ELR (cell line): ENCODE results near the gene MAPK8.

Source experiments
- DNase-seq: peaks from one replicate; pipeline ENCODE4 v3.0.0-alpha.2; 2015; ENCODE audit warnings: low read depth

MAPK8 gene

DNA sequence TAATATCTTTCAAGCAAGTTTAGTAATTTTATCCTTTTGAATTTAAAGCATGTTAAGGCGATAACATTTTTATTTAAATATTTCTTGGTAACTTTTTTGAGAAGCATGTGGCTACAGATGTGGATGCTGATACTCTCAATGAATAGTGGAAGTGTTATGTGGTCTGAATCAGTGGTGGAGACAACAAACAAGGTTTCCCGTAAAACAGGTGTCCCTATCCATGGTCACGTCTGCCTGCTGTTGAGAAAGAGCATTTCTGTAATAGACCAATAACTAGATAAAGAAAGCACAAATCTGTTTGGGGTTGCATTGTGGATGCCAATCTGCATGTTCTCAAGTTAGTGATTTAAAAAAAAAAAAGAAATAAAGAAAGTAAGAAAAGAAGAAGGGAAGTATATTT lies 13.9 kb upstream of the MAPK8 start:
- DNase-seq: no peak

DNA sequence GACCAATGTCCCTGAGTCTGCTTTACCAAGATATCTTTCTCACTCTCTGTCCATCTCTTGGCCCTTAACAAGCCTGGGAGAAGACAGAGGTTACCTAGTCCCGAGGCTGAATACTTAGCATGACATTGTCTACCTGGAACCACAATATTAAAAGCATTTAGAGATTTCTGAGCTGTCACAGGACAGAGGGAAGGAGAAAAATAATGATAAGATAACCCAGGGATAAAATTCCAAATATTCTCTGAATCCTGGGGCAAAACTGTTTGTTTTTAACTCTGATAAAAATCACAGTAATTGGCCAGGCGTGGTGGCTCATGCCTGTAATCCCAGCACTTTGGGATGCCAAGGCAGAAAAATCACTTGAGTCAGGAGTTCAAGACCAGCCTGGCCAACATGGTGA lies 12.0 kb upstream of the MAPK8 start:
- DNase-seq: no peak

DNA sequence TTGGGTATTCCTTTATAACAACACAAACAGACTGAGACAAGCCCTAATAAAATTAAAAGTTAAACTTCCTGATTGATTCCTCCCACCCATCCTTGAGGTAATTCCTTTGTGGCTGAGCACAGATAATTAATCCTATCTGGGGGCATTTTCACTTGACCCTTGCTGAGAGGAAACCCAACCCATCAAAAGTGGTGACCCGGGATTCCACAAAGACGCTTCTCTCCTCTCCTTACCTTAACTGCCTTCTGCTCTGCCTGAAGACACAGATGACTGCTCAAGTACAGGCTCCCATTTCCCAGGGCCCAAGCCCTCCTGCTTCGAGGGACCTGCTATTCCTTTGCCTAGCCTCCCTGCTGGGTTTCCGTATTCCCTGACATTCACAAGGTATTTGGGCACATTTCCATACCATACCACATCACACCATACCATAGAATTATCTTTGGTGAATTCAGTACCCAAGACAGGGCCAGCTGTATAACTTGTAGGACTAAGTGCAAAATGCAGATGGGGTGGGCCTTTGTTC lies 9.8 kb upstream of the MAPK8 start:
- DNase-seq: no peak

DNA sequence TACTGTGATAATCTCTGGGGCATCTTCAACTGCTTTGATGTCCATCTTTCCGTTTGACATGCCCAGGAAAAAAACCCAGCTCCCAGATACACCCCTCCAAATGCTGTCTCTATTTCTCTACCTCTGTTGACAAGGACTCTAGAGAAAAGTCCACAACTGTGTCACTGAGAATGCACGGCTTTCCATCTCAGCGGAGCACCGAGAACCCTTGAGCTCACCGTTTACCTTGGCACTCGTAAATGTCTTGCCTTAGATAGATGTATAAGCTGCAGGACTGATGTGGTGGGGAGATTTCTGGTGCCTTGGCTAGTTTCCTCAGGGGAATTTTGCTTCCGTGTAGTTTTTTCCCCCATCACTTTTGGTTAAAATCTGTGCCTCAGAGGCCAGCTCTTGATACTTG lies 7.4 kb upstream of the MAPK8 start:
- DNase-seq: no peak

DNA sequence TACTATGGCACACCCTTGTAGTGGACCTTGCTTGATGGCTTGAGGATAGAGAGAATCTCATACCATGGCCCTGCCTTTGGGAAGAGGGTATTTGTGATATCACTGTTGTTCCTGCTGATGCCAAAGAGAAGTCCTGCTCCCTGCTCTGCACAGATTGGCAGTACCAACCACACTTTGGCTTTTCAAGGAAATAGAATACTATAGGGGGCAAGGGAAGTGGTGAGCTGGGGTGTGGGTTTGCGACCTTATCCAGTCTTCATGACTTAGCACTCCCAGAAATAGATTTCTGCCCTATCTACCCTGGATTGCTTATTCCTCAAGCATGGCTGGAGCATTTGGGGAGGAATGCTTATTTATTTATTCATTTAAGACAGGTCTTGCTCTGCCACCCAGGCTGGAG lies 6.8 kb upstream of the MAPK8 start:
- no peak for DNase-seq

DNA sequence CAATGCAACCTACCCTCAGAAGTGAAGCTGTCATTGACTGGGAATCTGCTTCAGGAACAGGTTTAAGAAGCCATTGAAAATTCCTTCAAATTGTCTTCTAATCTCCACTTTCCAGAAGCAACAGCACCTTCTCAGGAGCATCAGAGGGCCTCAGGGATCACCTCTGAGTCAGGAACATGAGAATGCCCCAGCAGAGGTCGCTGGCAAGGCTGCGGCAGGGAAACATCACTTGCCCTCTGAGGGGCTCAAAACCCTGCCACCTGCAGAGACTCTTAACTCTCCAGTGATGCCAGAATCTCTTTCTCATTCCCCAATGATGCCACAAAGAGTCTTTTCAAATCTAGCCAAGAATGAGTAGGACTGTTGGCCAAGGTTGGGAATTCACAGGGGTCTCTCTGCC lies 5.9 kb upstream of the MAPK8 start:
- no peak for DNase-seq

DNA sequence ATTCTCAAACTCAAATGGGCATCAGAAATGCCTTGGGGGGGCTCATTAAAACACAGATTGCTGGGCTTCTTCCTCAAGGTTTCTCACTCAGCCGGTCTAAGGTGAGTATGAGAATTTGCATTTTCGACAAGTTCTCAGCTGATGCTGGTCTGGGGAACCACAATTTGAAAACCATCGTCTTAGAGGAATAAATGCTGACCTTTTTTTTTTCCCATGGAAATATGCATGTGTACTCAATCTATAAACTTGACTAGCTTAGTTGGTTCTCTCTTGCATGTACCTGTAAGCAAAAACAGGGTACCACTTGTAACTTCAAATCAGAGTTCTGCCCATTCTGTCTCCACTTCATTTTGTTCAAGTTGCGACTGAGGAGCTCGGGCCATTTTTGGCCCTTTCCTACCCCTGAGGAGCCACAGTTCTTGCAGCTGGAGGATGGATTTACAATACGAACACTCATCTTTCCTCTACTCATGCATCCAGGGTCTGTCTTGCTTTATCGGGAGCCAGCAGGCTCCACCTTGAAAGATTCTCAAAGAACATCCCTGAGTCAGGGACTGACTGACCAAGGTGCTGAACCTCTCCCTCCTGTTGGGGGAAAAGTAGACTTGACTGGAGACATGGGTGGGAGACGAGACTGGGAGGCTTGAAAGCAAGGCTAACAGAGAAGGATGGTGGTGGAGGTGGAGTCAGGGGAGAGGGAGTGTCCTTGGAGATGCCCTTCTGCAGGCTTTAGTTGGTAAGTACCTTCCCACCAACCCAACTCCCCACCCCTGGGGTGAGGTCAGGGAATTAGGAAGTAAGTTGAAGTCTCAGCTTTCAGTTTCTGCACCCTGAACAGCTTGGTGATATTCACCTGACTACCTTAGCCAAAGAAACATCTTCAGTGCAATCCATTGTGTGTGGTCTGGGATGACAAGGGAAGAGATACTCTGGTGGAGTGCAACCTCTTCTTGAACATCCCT lies 3.7 kb upstream of the MAPK8 start:
- DNase-seq: no peak

DNA sequence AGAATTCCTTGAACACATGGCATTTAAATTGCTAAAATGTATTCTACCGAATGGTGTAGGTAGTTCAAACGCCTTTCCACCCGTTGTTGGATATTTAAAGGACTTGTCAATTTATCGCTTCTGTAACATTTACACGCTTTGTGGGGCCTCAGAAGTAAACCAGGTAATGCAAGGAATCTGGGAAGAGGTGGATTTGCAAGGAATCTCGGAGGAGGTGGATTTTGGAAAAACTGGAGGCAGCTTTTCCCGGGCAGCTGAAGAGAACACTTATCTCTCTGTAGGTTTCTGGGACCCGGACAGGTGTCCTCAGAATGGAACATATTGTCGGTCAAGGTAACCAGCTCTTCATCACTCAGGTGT lies 592 bp upstream of the MAPK8 start:
- DNase-seq: no peak

DNA sequence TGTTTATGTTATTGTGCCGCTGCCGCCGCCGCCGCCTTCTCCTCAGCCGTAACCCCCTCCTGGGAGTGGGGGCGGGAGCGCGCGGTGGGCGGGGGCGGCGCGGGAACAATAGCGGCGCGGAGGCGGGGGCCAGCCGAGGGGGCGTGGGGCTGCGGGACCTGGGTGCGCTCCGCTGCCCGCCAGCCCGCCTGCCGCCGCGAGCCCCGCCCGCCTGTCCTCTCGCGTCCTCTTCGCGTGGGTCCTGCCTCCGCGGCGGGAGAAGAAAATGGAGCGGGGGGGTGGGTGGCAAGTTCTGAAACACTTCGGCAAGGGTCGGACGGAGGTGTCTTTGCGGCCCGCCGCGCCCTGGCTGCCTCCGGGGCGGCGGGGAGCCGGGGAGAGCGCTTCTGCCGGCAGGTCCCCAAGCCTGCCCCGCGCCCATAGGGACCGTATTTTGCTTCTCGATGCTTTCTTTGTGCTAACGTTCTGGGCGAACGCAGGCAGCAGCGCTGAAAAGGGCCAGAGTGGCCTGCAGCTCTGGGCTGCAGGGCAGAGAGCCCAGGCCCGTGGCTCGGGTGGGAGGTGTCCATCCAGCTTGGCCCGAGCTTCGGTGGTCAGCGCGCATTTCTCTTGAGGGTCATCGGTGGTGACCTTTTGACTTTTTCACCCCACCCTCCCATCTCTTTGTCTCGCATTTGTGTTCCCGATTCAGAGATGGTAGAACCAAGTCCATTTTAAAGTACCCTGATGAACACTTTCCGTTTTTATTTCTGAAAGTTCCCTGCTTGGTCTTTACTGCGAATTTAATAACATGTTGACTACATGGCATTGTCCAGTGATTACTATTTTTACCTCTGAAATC lies 613 bp downstream of the MAPK8 start:
- DNase-seq: peak; percentile 62

DNA sequence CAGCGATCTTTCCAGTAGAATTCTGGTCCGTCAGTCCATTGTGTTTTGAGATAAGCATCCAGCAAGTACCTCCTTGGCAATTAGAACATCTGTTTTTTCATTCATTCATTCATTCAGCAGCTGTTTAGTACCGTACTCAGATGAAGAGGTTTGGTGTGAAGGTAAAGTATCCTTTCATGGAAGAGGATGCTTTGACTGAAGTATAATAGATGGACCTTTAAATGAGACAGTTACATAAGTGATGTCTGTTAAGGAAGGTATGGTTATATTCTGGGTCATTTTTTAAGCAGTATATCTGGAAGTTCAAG lies 1.2 kb downstream of the MAPK8 start:
- DNase-seq: no peak

DNA sequence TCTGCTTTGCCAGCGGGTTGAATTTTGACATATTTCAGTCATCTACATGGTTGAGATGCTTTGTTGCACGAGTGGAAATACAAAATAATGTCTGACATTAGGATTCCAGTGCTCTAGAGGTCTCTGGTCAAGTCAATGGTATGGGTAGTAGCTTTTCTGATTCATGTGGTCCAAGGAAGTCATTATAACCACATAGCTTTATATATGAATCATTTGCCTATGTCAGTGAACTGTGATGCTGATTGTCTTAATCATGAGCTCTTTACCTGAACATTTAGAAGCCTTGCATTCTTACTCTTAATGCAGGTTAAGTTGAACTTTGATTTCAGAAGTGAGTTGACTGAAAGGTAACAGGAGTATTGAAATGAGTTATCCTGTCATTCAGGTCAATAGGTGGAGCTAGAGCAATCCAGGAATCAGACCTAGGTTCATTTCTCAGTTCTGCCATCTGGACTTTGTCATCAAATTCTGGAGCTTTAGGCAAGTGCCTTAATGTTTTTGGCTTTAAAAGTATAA lies 3.3 kb downstream of the MAPK8 start:
- peak; percentile 91 for DNase-seq

DNA sequence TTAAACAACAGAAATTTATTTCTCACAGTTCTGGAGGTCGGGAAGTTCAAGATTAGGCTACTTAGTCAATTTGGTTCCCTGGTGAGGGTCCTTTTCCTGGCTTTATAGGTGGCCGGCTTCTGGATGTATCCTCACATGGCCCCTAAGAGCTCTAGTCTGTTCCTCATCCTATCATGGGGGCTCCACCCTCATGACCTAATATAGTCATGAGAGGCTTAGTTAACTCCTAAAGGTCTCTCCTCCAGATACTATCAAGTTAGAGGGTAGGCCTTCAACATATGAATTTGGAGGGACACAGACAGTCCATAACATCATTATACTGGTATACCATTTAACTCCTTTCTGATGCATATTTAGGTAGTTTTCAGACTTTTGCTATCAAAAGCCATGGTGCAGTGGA lies 7.6 kb downstream of the MAPK8 start:
- no peak for DNase-seq

DNA sequence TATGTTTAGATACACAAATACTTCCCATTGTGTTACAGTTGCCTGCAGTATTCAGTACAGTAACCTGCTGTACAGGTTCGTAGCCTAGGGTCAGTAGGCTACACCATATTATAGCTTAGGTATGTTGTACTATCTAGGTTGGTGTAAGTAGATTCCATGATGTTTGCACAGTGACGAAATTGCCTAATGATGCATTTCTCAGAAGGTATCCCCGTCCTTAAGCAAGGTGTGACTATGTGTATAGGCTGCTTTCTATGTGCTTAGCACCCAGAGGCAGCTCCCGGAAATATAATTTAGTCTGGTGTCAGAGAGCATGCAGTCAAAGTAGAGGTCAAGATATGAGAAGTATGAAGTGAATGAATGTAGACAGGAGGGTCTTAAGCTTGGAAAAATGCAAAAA lies 9.8 kb downstream of the MAPK8 start:
- no peak for DNase-seq

DNA sequence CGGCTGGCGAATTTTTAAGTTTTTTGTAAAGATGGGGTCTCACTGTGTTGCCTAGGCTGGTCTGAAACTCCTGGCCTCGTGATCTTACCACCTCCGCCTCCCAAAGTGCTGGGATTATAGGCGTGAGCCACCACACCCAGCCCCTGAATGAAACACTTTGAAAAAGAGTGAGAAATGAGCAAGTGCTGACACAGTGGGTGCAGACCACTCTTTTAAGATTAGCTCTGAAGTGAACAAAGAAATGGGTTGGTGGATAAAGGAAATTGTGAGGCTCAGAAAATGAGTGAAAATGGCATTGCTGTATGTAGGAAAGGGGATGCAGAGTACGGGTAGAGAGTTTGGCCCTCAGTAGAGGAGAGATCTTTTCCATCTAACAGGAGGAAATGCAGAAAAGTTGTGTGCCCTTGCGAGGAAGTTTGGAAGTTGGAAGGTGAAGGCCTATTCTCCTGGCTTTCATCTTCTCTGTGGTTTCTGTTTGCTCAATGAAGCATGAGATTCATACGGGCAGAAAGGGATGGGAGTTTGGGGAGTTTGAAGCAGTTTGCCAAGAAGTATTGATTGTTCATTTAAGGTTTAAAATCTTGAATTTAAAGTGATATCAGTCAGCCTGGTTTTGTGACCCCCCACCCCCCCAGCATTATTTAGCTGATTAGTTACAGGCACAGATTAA lies 11.0 kb downstream of the MAPK8 start:
- DNase-seq: no peak

DNA sequence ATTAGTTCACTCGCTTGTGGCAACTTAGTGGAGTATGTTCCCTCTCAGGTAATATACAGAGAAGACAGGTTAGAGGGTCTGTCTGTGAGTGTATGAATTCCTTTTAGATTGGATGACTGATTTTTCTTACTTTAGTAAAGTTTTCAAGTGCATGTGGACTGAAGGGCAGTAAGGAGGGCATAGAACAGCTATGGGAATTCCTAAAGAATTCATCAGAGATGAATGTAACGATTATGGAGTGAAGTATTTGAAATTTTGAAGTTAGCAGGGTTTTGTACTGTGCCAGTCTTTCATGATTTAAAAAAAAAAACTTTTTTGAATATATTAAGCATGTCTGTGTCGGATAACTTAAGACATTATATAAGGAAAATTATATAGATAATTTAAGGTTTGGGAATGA lies 15.5 kb downstream of the MAPK8 start:
- peak; percentile 38 for DNase-seq

DNA sequence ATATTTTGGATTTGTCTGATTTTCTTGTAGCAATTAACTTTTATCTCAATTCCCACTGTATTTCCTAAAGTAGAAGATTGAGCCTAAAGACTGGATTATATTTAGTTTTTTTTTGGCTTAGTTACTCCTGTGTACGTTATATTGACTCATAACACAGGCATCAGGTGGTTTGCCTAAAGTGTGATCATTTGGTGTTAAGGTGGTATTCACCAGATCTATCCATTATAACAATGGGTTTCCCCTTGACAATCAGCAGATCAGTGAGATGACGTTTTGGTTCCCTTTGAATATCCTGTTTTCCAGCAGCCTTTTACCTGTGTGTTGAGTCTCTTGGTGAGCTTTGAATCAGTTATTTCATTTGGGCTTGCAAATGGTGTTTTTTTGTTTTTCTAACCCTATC lies 18.1 kb downstream of the MAPK8 start:
- no peak for DNase-seq

DNA sequence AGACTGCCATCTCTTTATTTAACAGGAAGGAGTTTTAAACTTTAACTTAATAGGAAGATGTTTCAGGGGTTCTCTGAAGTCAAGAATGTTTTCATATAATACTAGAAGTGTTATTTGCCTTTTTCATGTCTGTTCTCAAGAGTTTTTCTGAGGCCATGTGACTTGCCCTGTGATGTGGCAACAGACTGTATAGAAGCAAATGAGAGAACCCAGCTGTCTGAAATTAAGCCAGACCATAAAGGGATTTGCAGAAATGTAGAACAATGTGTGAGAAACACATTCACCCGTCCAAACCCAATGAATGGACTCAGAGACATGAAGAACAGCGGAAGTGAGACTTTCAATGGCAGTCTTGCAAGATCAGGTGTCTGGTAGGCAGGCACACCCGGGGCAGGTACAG lies 23.8 kb downstream of the MAPK8 start:
- DNase-seq: no peak

DNA sequence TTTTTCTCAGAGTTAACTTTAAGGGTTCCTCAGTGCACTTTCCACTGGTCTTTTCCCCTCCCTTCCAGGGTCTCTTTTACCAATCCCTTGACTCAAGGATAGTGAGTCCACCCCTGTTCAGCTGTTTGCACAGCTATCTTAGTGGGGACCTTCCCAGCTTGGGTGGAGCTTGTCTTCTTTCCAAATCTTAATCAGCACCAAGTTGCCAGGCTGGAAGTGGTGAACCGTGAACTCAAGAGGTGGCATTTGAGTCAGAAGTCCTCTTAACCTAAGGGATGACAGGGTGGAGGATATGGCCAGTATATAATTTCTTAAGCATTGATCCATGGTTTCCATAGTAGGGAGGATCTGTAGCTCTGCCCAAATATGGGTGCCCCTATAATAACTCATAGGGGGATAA lies 25.0 kb downstream of the MAPK8 start:
- no peak for DNase-seq

DNA sequence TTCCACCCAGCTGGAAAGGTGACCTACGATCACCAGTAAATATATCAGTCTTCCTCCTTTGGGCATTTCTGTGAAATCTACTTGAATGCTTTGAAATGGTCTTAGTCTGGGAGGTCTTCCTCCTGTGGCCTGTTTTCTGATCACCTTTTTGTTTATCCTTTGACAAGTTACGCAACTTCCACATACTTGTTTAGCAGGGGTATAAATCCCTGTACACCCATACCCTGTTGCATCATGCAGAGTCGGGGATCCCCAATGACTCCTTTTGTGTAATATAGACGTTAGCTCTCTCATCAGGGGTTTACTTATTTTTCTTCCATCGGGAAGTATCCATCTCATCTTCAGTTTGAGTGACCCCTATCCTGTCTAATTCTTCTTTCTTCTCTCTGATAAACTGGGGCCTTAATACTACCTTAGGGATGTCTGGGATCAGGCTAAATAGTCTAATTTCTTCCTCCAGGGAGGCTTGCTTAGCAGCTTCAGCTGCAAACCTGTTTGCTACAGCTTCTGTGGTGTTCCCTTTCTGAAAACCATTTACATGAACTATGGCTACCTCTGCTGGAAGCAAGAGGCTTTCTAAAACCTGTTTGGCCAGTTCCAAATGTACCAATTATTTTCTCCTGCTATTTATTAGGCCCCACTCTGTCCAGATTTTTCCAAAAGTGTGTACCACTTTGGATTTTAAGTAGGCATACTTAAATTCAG lies 25.8 kb downstream of the MAPK8 start:
- no peak for DNase-seq

DNA sequence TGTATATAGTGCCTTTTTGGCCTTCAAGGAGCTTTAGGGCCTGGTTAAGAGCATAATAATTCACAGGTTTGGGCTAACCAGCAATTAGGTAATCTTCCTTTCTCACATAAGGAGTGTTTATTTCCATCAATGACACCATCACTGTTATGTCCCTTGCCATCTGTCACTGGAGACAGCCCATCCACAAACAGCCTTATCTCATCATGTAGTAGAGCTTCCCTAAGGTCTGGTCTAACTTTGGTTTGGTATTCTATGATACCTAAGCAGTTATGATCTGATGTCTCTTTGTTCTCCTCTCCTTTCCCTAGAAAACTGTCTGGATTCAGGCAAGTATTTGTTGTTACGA lies 26.4 kb downstream of the MAPK8 start:
- DNase-seq: no peak

DNA sequence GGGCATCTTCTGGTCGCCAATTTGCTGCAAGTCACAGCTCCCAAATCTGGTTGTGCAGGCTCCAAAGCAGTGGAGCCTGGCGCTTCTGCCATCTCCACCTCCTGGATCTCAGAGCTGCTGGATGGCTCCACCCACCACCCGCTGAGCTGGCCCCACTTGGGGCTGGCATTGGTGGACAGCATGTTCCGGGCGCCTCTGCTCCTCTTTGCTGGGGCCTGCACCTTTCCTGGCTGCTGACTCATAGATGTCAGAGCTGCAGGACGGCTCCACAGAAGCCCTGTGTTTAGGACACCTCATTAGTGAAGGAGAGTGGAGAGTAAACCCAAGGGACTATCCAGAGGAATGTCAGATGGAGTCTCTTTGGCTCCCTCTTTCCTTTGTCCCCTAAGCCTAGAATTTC lies 27.4 kb downstream of the MAPK8 start:
- DNase-seq: peak; percentile 76

DNA sequence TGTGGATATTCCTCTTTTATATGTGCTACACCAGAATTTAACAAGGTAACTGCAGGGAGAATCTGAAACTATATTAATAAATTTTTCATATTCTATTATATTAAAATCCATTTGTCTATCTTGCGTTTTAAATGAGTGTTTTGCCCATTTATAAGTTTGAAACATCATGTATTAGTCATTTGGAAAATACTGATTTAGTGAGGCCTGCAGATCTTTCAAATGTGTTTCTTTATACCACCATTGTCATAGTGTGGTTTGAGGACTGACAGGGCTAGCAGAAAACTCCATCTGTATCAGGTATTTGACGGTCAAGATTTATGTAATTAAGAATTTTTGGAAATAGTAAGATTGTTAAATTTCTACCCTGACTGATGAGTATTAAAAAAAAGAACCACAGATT lies 29.3 kb downstream of the MAPK8 start:
- DNase-seq: no peak
